Effector CD8-positive, alpha-beta T cell (primary cell): ENCODE measurements around the gene MGMT.

Source experiments
- DNase-seq: peaks from one replicate; lab custom pipeline; 2025; lab: John Stamatoyannopoulos, UW

Gene MGMT

GRCh38 chr10:129495256-129495655 is 28.2 kb downstream of the MGMT start:
- no peak for DNase-seq

GRCh38 chr10:129495698-129496097 is 28.7 kb downstream of the MGMT start:
- no peak for DNase-seq

DNA sequence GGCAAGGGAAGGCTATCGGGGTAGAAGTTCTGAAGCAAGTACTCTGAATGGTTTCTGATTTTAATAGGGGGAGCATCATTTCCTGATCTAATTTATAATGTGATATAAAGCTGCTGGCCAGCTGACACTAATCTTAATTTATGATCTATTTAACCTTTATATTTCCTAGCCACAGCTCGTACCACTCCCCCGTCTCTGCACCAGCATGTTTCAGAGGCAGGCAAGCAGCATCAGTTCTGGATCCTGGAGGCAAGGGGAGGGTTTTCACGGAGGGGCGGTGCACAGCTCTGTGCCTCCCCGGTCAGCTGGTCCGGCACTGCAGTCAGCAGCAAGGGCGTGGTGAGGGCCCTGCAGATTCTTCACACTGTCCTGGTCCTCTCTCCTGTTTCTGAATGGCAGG is 30.0 kb downstream of the MGMT start:
- no peak for DNase-seq

- no peak for DNase-seq
These were observed 31.6 kb downstream of the MGMT start for GRCh38 chr10:129498680-129499079.

GRCh38 chr10:129500617-129501339 is 33.7 kb downstream of the MGMT start:
- no peak for DNase-seq

- DNase-seq = no peak
These were observed 34.8 kb downstream of the MGMT start for GRCh38 chr10:129501652-129502436.

DNA sequence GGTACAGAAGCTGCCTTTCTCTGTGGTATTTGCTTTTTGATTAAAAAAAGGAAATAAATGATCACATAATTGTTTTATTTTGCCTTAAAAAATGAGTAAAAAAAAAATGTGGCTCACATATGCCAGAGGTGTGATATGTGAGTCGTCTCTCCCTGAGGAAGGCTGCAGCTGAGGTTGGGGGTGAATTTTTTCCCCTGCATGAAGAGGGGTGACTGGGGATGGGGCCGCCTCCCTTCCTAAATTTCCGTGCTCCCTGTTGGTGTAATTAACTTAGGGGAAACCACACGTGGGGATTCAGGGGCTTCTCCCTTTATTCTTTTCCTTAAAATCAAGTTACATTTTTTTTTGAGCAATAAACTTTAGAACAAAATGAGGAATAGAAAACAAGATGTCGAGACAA is 35.4 kb downstream of the MGMT start:
- no peak for DNase-seq

- DNase-seq = no peak
These were observed 38.5 kb downstream of the MGMT start for GRCh38 chr10:129505500-129506075.

- no peak for DNase-seq
These were observed 39.2 kb downstream of the MGMT start for GRCh38 chr10:129506101-129506797.

DNA sequence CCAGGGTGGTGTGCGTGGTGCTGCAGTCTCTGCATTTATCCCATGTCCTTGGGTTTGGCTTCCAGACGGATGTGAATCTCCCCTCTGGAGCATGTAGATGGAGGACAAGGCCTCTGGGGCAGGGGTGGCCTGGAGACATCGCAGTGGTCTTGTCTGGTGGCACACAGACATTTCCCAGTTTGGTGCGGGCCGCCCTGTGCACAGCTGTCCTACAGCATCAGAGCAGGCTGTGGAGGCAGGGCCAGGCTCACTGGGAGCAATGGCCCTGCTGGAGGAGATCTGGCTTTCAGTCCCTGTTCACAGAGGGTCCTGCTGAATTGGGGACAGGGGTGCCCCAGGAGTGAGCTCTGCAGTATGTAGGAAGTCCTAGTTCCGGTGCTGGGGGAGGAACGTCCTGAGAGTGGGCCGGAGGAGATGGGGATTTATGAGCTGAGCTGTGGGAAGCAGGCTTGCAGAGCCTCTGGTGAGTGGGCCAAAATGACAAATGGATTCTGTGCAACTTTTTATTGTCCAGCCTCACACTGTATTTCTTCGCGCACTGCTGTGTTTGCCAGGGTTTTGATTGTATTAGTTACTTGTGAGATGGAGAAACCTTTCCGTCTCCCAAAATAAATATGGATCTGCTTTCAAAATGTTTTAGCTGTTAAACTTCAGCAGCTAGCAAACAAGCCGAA is 40.3 kb downstream of the MGMT start:
- no peak for DNase-seq

DNA sequence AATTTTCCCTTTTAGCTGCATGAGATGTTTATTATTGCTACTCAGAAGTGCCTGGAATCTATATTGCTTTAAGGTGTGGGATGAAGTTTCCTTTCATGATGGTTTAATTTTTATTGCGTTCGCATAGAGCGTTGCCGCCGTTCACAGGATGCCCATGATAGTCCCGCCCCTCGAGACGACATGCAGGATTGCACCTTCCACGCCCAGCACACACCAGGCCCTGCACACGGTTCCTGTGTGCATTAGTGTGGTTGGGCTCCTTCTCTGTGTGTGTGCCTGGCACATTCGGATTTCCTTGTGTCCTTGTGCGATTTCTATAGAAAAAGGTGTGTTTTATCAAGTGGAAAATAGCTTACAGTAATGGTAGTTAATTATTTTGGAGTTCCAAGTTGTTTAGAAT is 42.1 kb downstream of the MGMT start:
- no peak for DNase-seq

GRCh38 chr10:129509835-129510234 is 42.8 kb downstream of the MGMT start:
- no peak for DNase-seq

DNA sequence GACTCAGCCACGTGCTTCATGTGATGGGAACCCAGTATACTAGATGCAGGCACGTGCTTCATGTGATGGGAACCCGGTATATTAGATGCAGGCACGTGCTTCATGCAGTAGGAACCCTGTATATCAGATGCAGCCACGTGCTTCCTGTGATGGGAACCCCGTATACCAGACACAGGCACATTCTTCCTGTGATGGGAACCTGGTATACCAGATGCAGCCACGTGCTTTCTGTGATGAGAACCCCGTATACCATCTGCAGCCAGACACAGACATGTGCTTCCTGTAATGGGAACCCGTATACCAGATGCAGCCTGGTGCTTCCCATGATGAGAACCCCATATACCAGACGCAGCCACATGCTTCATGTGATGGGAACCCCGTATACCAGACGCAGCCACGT is 44.0 kb downstream of the MGMT start:
- no peak for DNase-seq

- DNase-seq = no peak
These were observed 44.7 kb downstream of the MGMT start for GRCh38 chr10:129511758-129512157.

DNA sequence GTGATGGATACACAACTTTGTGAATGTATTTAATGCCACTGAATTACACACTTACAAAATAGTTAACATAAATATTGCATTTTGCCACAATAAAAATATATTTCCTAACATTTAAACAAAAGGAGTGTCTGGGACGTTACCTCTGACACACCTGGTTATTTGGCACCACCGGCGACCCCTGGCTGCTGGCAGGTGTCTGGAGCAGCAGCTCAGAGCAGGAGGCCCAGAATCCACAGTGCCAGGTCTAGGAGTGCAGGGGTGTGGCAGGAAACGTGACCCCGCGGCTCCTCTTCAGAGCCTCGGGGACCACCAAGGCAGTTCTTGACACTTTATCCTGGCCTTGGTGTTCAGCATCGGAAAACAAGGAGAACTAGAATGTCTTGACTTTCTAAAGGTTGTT is 46.3 kb downstream of the MGMT start:
- DNase-seq = no peak

GRCh38 chr10:129514568-129515451 is 47.8 kb downstream of the MGMT start:
- DNase-seq = no peak

DNA sequence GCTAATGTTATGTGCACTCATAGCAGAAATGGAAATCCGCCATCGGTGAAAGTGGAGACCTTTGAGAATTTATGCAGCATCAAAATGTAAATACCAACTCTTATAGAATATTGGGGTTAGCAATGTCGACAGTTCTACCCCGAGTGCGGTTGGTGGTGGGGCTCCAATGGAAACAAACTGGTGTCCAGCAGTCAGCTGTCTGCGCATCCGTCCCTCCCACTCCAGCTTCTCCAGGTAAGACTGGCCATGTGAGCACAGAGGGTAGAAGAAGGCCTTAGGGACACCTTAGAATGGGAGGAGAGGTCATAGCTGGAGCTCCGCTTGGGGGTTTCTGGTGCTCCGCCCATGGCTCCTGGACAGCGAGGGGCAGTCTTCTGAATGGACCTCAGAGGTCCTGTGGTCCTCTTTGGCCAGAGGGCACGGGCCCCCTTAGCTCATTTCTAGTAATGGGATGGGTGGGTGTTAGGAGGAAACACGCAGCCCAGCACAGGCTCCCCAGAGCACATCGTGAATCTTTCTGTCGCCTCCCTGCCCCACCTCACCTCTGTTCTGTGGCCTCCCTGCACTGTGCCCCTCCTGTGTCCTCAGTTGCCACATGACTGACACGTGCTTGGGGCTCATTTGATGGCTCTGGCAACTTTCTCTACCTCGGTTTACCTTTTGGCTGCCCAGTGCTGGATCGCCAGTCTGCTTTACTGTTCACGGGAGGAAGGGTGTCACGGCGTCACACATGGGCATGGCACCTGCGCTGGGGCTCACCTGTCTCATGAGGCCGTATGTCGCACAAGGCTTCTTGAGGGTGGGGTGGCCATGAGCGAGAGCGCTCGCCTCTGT is 50.0 kb downstream of the MGMT start:
- DNase-seq = no peak

DNA sequence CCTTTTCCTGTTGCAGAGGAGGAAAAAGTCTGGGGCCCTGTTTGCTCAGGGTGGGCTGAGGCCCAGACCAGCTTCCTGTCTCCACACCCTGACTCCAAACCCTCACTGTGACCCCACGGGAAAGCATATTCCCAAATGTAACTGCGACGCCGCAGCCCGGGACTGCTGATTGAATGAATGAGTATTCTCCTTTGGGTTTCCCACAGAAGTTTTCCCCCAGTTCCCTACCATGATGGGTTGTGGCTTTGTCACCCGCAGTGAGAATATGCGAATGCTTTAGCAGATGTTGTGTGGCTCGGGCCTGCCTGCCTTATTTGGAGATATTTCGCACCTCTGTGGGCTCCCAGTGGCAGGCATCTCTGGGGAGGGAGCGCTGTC is 50.6 kb downstream of the MGMT start:
- no peak for DNase-seq

DNA sequence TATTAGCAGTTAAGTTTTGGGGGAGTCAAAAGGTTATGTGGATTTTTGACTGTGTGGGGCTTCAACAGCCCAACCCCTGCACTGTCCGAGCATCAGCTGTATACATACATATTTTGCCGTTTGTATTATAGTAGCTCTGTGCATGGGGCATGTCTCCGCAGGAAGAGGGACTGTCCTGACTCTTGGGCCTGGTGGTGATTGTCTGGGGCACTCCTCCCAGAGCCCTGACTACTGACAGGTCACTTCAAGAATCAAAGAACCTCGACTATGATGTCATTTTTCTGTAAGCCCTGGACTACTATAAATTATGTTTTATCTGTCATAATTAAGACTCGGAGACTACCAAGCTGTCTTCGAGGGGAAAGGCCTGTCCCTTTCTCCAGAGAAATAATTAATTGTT is 51.8 kb downstream of the MGMT start:
- DNase-seq = no peak

GRCh38 chr10:129520440-129521080 is 53.5 kb downstream of the MGMT start:
- no peak for DNase-seq
